SK-N-SH (cell line): ENCODE results near the gene PSMB8. TPM values are rescaled to one million over a fixed set of nuclear protein-coding genes. Genes with fewer than 3 reads are reported as not detected.

Source experiments
- CTCF ChIA-PET: fragments of 300-600, 350-600 bp; formaldehyde crosslinking; extraction: SDS; loops from one replicate; lab custom pipeline; 2021; lab: Yijun Ruan, JAX
- POLR2A ChIA-PET: fragments of 350-600 bp; sonication (Branson Sonifier 250); formaldehyde crosslinking; extraction: SDS; loops from one replicate; lab custom pipeline; 2020; ENCODE audit warnings: antibody characterized with exemption, inconsistent platforms; lab: Yijun Ruan, JAX
- DNase-seq: peaks from one replicate; pipeline ENCODE4 v3.0.0; 2012
- H2AFZ ChIP-seq: fragments of 200-600 bp; sonication (generic); 2 replicates; pipeline ENCODE4 v1.8.1; 2016; ENCODE audit warnings: antibody characterized with exemption, mild to moderate bottlenecking, low read depth
- H3F3A ChIP-seq: fragments of 200-600 bp; sonication (generic); replicated peaks from 2 replicates; pipeline ENCODE3; 2016; ENCODE audit warnings: antibody characterized with exemption, mild to moderate bottlenecking; ENCODE audit not compliant: insufficient read depth
- H3K27ac ChIP-seq, 2 experiments: fragments of 200-500 bp in 1 of 2; fragments of 200-600 bp in 1 of 2; sonication (Bioruptor generic) in 1 of 2; sonication (generic), shearing (Covaris generic) in 1 of 2; 2 replicates each; pipeline versions ENCODE4 v1.5.1 to v1.6.1; 2014 to 2016; ENCODE audit warnings: low read depth in 2 of 2, inconsistent platforms in 1 of 2, low read length in 1 of 2, mild to moderate bottlenecking in 1 of 2, mixed read lengths in 1 of 2
- H3K27me3 ChIP-seq: fragments of 200-600 bp; sonication (generic), shearing (Covaris generic); 2 replicates; pipeline ENCODE4 v1.6.1; 2016; ENCODE audit warnings: mixed run types; ENCODE audit not compliant: insufficient read depth
- H3K36me3 ChIP-seq, 2 experiments: fragments of 200-500 bp in 1 of 2; fragments of 200-600 bp in 1 of 2; sonication (Bioruptor generic) in 1 of 2; sonication (generic) in 1 of 2; replicated peaks in 1 of 2; 2 replicates each; pipeline versions ENCODE3 to v1.5.1; 2014 to 2016; ENCODE audit warnings: low read length in 1 of 2, mild to moderate bottlenecking in 1 of 2; ENCODE audit not compliant: insufficient read depth in 2 of 2, control insufficient read depth in 1 of 2
- H3K4me1 ChIP-seq, 2 experiments: fragments of 200-500 bp in 1 of 2; fragments of 200-600 bp in 1 of 2; sonication (Bioruptor generic) in 1 of 2; sonication (generic), shearing (Covaris generic) in 1 of 2; 2 replicates each; pipeline versions ENCODE4 v1.5.1 to v1.6.1; 2014 to 2016; ENCODE audit warnings: low read depth in 1 of 2, low read length in 1 of 2, mixed run types in 1 of 2; ENCODE audit not compliant: insufficient read depth in 2 of 2, control insufficient read depth in 1 of 2
- H3K4me2 ChIP-seq: fragments of 200-600 bp; sonication (generic), shearing (Covaris generic); 2 replicates; pipeline ENCODE4 v1.6.1; 2017; ENCODE audit warnings: mixed run types
- H3K4me3 ChIP-seq, 2 experiments: fragments of 200-500 bp in 1 of 2; fragments of 200-600 bp in 1 of 2; sonication (Bioruptor generic) in 1 of 2; sonication (generic), shearing (Covaris generic) in 1 of 2; 2 replicates each; pipeline versions ENCODE4 v1.5.1 to v1.8.1; 2014 to 2016; ENCODE audit warnings: low read depth in 2 of 2, inconsistent platforms in 1 of 2, low read length in 1 of 2, mild to moderate bottlenecking in 1 of 2, mixed read lengths in 1 of 2, moderate library complexity in 1 of 2
- H3K79me2 ChIP-seq: fragments of 200-600 bp; sonication (generic); 2 replicates; pipeline ENCODE4 v1.8.1; 2017; ENCODE audit warnings: mild to moderate bottlenecking; ENCODE audit not compliant: insufficient read depth
- H3K9ac ChIP-seq: fragments of 200-600 bp; sonication (generic); 2 replicates; pipeline ENCODE4 v1.6.1; 2017; ENCODE audit warnings: mixed run types
- H3K9me2 ChIP-seq: fragments of 200-600 bp; sonication (generic); 2 replicates; pipeline ENCODE4 v1.6.1; 2017; ENCODE audit warnings: mixed run types
- H3K9me3 ChIP-seq: fragments of 200-600 bp; sonication (generic); 2 replicates; pipeline ENCODE4 v1.6.1; 2017; ENCODE audit warnings: mixed run types, mild to moderate bottlenecking, moderate library complexity
- H4K20me1 ChIP-seq: fragments of 200-600 bp; sonication (generic); 2 replicates; pipeline ENCODE4 v1.6.1; 2017; ENCODE audit warnings: mild to moderate bottlenecking, mixed run types; ENCODE audit not compliant: insufficient read depth
- ELF1 ChIP-seq: IDR thresholded peaks from 2 replicates; pipeline ENCODE4 v1.4.0; 2012
- EZH2phosphoT487 ChIP-seq: fragments of 200-600 bp; sonication (generic); IDR thresholded peaks from 2 replicates; pipeline ENCODE4 v1.6.1; 2017; ENCODE audit warnings: low read depth, mixed run types, mild to moderate bottlenecking, antibody characterized with exemption, moderate library complexity, borderline replicate concordance
- FOSL2 ChIP-seq: IDR thresholded peaks from 2 replicates; pipeline ENCODE4 v1.4.0; 2012; ENCODE audit warnings: low read depth, mild to moderate bottlenecking, moderate library complexity, borderline replicate concordance
- GABPA ChIP-seq: IDR thresholded peaks from 2 replicates; pipeline ENCODE4 v1.4.0; 2012; ENCODE audit warnings: low read depth, mild to moderate bottlenecking
- JUND ChIP-seq: IDR thresholded peaks from 2 replicates; pipeline ENCODE4 v1.4.0; 2012
- NRF1 ChIP-seq: IDR thresholded peaks from 2 replicates; pipeline ENCODE4 v1.6.1; 2012; ENCODE audit warnings: low read depth, mild to moderate bottlenecking, low read length
- RAD21 ChIP-seq: IDR thresholded peaks from 2 replicates; pipeline ENCODE4 v1.6.1; 2012; ENCODE audit warnings: mild to moderate bottlenecking, low read length
- RCOR1 ChIP-seq: fragments of 150-350 bp; IDR thresholded peaks from 2 replicates; pipeline ENCODE4 v1.6.1; 2017; ENCODE audit warnings: antibody characterized with exemption, low read length
- SIN3A ChIP-seq: IDR thresholded peaks from 2 replicates; pipeline ENCODE4 v1.6.1; 2012; ENCODE audit warnings: low read depth, mild to moderate bottlenecking, low read length, moderate library complexity, borderline replicate concordance
- WGBS: methylation state at CpG from one replicate; pipeline ENCODE4 v1.1.6; 2017; ENCODE audit warnings: low lambda C conversion rate; 5-methylcytosine and 5-hydroxymethylcytosine counted together
- polyA plus RNA-seq, 3 experiments: library from polyadenylated mRNA; depleted of rRNA; stranded (reverse); fragments of >200 nt; gene quantifications; 2 replicates each; pipeline ENCODE4 v1.2.3, GENCODE V29; 2012
- TF ChIP-seq, protein P1 (sequence below): IDR thresholded peaks from 2 replicates; pipeline ENCODE4 v1.4.0; 2012; ENCODE audit warnings: low read depth, borderline replicate concordance
- TF ChIP-seq, protein P2 (sequence below): IDR thresholded peaks from 2 replicates; pipeline ENCODE4 v1.6.1; 2012; ENCODE audit warnings: mild to moderate bottlenecking, low read depth, low read length, moderate library complexity
- TF ChIP-seq, protein P3 (sequence below): fragments of 150-350 bp; IDR thresholded peaks from 2 replicates; pipeline ENCODE4 v1.6.1; 2016; ENCODE audit warnings: mild to moderate bottlenecking, low read depth, low read length
- TF ChIP-seq, protein P4 (sequence below): fragments of 150-350 bp; IDR thresholded peaks from 2 replicates; pipeline ENCODE4 v1.6.1; 2017; ENCODE audit warnings: antibody characterized with exemption, low read length, low read depth, borderline replicate concordance
- TF ChIP-seq, protein P5 (sequence below): fragments of 200-600 bp; sonication (generic); IDR thresholded peaks from 2 replicates; pipeline ENCODE4 v1.6.1; 2017; ENCODE audit warnings: antibody characterized with exemption, mild to moderate bottlenecking, moderate library complexity

PSMB8 gene
- polyA plus RNA-seq, 1 of the 3 experiments (the other 2 are of a cell fraction): 52.8 TPM

DNA sequence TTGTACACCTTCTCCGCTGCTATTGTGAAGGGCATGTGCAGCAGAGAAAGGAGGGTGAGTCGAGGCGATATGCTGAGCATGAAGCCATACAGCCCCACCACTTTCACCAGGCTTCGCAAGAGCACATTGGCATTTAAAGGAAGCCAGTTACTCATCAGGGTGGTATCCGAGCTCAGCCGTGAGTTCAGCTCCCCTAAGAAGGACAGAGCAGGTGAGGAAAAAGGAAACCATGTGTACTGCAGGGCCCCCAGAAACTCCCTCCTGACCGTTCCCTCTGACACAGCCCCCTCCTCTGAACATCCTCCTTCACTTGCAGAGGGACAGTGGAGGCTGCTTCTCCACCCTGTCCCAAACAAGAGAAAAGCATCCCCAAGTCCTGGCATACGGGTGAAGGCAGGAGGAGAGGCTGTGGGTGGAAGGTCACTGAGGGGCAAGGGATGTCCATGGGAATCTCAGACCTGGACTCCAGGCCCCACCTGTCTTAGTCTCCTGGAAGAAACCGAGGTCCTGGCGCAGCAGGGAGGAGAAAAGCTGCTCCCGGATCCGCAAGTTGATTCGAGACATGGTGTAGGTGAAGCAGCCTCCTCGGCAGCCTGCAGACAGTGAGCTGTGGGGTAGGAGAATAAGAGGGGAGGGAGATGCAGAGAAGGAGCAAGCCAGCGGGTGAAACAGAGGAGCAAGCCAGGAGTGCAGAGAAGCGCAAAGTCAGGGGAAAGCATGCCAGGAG, 8.5 kb downstream of the PSMB8 start:
- no peaks in the 10 kb centered on the region for H4K20me1 ChIP-seq
- no peak overlapping the region for H3K27ac ChIP-seq
- no peak for DNase-seq
- no peak overlapping the region for H3K4me3 ChIP-seq
- no peaks in the 10 kb centered on the region for H3K9me3 ChIP-seq
- H3K4me1 ChIP-seq: peaks cover 0 to 7% of the 10 kb centered on the region in 2 experiments; a peak in 1 of 4 replicates
- no peaks in the 10 kb centered on the region for H3K79me2 ChIP-seq
- no peaks in the 10 kb centered on the region for H3K27me3 ChIP-seq
- no peaks in the 10 kb centered on the region for H3K9me2 ChIP-seq
- ChIA-PET POLR2A (no interaction called here), CTCF (interaction anchor here (2.6 kb wide), 1 partner anchor 19 kb away, joined by 7 read pairs; the partner anchor contains the start of genes PSMB9 and TAP1)
- H3K9ac ChIP-seq: no peak overlapping the region
- WGBS: 96% methylated on average over 14 of the region's 16 CpGs
- peaks cover 8% of the 10 kb centered on the region for H3F3A ChIP-seq
- H3K4me2 ChIP-seq: no peak overlapping the region
- no peak overlapping the region for H2AFZ ChIP-seq
- H3K36me3 ChIP-seq: peaks cover 8 to 13% of the 10 kb centered on the region in 2 experiments
- TF ChIP-seq ELF1 (no peak), JUND (no peak), RCOR1 (no peak), RAD21 (no peak), SIN3A (no peak)
- TF ChIP-seq, protein P1, sequence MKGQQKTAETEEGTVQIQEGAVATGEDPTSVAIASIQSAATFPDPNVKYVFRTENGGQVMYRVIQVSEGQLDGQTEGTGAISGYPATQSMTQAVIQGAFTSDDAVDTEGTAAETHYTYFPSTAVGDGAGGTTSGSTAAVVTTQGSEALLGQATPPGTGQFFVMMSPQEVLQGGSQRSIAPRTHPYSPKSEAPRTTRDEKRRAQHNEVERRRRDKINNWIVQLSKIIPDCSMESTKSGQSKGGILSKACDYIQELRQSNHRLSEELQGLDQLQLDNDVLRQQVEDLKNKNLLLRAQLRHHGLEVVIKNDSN: no peak
- TF ChIP-seq, protein P2, sequence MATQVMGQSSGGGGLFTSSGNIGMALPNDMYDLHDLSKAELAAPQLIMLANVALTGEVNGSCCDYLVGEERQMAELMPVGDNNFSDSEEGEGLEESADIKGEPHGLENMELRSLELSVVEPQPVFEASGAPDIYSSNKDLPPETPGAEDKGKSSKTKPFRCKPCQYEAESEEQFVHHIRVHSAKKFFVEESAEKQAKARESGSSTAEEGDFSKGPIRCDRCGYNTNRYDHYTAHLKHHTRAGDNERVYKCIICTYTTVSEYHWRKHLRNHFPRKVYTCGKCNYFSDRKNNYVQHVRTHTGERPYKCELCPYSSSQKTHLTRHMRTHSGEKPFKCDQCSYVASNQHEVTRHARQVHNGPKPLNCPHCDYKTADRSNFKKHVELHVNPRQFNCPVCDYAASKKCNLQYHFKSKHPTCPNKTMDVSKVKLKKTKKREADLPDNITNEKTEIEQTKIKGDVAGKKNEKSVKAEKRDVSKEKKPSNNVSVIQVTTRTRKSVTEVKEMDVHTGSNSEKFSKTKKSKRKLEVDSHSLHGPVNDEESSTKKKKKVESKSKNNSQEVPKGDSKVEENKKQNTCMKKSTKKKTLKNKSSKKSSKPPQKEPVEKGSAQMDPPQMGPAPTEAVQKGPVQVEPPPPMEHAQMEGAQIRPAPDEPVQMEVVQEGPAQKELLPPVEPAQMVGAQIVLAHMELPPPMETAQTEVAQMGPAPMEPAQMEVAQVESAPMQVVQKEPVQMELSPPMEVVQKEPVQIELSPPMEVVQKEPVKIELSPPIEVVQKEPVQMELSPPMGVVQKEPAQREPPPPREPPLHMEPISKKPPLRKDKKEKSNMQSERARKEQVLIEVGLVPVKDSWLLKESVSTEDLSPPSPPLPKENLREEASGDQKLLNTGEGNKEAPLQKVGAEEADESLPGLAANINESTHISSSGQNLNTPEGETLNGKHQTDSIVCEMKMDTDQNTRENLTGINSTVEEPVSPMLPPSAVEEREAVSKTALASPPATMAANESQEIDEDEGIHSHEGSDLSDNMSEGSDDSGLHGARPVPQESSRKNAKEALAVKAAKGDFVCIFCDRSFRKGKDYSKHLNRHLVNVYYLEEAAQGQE: no peak
- TF ChIP-seq, protein P3, sequence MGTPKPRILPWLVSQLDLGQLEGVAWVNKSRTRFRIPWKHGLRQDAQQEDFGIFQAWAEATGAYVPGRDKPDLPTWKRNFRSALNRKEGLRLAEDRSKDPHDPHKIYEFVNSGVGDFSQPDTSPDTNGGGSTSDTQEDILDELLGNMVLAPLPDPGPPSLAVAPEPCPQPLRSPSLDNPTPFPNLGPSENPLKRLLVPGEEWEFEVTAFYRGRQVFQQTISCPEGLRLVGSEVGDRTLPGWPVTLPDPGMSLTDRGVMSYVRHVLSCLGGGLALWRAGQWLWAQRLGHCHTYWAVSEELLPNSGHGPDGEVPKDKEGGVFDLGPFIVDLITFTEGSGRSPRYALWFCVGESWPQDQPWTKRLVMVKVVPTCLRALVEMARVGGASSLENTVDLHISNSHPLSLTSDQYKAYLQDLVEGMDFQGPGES: no peak

DNA sequence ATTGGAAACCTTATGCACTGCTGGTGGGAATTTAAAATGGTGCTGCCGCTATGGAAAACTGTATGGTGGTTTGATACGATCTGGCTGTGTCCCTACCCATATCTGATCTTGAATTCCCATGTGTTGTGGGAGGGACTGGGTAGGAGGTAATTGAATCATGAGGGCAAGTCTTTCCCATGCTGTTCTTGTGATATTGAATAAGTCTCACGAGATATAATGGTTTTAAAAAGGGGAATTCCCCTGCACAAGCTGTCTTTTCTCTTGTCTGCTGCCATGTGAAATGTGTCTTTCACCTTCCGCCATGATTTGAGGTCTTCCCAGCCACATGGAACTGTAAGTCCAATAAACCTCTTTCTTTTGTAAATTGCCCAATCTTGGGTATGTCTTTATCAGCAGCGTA, 10.2 kb downstream of the PSMB8 start:
- Histone ChIP-seq H3K4me1 (peaks cover 0 to 7% of the 10 kb centered on the region in 2 experiments; a peak in 1 of 4 replicates), H3K27me3 (no peaks in the 10 kb centered on the region), H3K79me2 (no peaks in the 10 kb centered on the region), H3F3A (peaks cover under 1% of the 10 kb centered on the region), H2AFZ (no peak overlapping the region), H3K9me3 (no peaks in the 10 kb centered on the region), H3K27ac (no peak overlapping the region), H3K4me3 (no peak overlapping the region), H3K4me2 (no peak overlapping the region), H3K9ac (no peak overlapping the region), H3K36me3 (peaks cover 8 to 20% of the 10 kb centered on the region in 2 experiments), H3K9me2 (no peaks in the 10 kb centered on the region), H4K20me1 (no peaks in the 10 kb centered on the region)
- 78% methylated on average over 5 of the region's 5 CpGs for WGBS
- ChIA-PET POLR2A (no interaction called here), CTCF (interaction anchor here (2.6 to 3.2 kb wide), 2 partner anchors 20 to 35 kb away, joined by 7 to 20 read pairs; partner anchors contain the start of genes PSMB9 and TAP1)
- DNase-seq: no peak
- TF ChIP-seq NRF1 (no peak), GABPA (no peak), FOSL2 (no peak), EZH2phosphoT487 (no peak)
- TF ChIP-seq, protein P4, sequence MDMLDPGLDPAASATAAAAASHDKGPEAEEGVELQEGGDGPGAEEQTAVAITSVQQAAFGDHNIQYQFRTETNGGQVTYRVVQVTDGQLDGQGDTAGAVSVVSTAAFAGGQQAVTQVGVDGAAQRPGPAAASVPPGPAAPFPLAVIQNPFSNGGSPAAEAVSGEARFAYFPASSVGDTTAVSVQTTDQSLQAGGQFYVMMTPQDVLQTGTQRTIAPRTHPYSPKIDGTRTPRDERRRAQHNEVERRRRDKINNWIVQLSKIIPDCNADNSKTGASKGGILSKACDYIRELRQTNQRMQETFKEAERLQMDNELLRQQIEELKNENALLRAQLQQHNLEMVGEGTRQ: no peak
- TF ChIP-seq, protein P5, sequence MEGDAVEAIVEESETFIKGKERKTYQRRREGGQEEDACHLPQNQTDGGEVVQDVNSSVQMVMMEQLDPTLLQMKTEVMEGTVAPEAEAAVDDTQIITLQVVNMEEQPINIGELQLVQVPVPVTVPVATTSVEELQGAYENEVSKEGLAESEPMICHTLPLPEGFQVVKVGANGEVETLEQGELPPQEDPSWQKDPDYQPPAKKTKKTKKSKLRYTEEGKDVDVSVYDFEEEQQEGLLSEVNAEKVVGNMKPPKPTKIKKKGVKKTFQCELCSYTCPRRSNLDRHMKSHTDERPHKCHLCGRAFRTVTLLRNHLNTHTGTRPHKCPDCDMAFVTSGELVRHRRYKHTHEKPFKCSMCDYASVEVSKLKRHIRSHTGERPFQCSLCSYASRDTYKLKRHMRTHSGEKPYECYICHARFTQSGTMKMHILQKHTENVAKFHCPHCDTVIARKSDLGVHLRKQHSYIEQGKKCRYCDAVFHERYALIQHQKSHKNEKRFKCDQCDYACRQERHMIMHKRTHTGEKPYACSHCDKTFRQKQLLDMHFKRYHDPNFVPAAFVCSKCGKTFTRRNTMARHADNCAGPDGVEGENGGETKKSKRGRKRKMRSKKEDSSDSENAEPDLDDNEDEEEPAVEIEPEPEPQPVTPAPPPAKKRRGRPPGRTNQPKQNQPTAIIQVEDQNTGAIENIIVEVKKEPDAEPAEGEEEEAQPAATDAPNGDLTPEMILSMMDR: no peak
- TF ChIP-seq, protein P3: no peak
